ENCODE measurements around the gene CYP2S1.
"Not testable (repeated sequence)": the region's sequence is repeated elsewhere in the genome, so short reads cannot be mapped to it uniquely, and the experiment has no call there.

Gene CYP2S1

GRCh38 chr19:41192574-41193429 lies at the start of gene CYP2S1:
Gene CYP2S1, plus strand, starts transcription at chr19:41193219. Its CDS starts 46 bp downstream, at chr19:41193265.
- peak; percentile 25 for DNase-seq (ENCODE audit: low spot score)

GRCh38 chr19:41144403-41144802 lies 48.6 kb upstream of the CYP2S1 start:
- peak; percentile 80 for DNase-seq (ENCODE audit: low spot score)

GRCh38 chr19:41149831-41150230 lies 43.2 kb upstream of the CYP2S1 start:
- no peak for DNase-seq (ENCODE audit: low spot score)

GRCh38 chr19:41150986-41151385 lies 42.0 kb upstream of the CYP2S1 start:
- DNase-seq (ENCODE audit: low spot score), result not testable (repeated sequence)

GRCh38 chr19:41154060-41154459 lies 39.0 kb upstream of the CYP2S1 start:
- DNase-seq (ENCODE audit: low spot score), result no peak

GRCh38 chr19:41156207-41156606 lies 36.8 kb upstream of the CYP2S1 start:
- no peak for DNase-seq (ENCODE audit: low spot score)

- peak; percentile 8 for DNase-seq (ENCODE audit: low spot score)
Measured at GRCh38 chr19:41159881-41160280, 33.1 kb upstream of the CYP2S1 start.

- DNase-seq (ENCODE audit: low spot score), result no peak
Measured at GRCh38 chr19:41161903-41162302, 31.1 kb upstream of the CYP2S1 start.

GRCh38 chr19:41166944-41167804 lies 25.8 kb upstream of the CYP2S1 start:
- DNase-seq (ENCODE audit: low spot score), result no peak

- no peak for DNase-seq (ENCODE audit: low spot score)
Measured at GRCh38 chr19:41172297-41173164, 20.5 kb upstream of the CYP2S1 start.

GRCh38 chr19:41174297-41174928 lies 18.6 kb upstream of the CYP2S1 start:
- no peak for DNase-seq (ENCODE audit: low spot score)

GRCh38 chr19:41175801-41176777 lies 16.9 kb upstream of the CYP2S1 start:
- DNase-seq (ENCODE audit: low spot score), result no peak

GRCh38 chr19:41180173-41180572 lies 12.8 kb upstream of the CYP2S1 start:
- not testable (repeated sequence) for DNase-seq (ENCODE audit: low spot score)

GRCh38 chr19:41186971-41187883 lies 5.8 kb upstream of the CYP2S1 start:
- no peak for DNase-seq (ENCODE audit: low spot score)

GRCh38 chr19:41187884-41188279 lies 5.1 kb upstream of the CYP2S1 start:
- DNase-seq (ENCODE audit: low spot score), result no peak

- DNase-seq (ENCODE audit: low spot score), result no peak
Measured at GRCh38 chr19:41189425-41190065, 3.5 kb upstream of the CYP2S1 start.

- no peak for DNase-seq (ENCODE audit: low spot score)
Measured at GRCh38 chr19:41193430-41194156, 574 bp downstream of the CYP2S1 start.

- no peak for DNase-seq (ENCODE audit: low spot score)
Measured at GRCh38 chr19:41194157-41194552, 1.1 kb downstream of the CYP2S1 start.

Measured in hematopoietic multipotent progenitor cell treated with erythropoietin and hydrocortisone succinate and interleukin-3 and kit ligand, for 17 days (in vitro differentiated cells).